Muscle layer of duodenum (tissue), 2 donors: ENCODE data around the gene BNIP2.
A peak's percentile ranks its signal among the peaks of the same experiment; 100 is the strongest.

Experiments
- H3K27ac ChIP-seq: one replicate; pipeline ENCODE4 v1.7.0; 2013; ENCODE audit warnings: mild to moderate bottlenecking, low read length
- H3K27me3 ChIP-seq: one replicate; pipeline ENCODE4 v1.7.0; 2013; ENCODE audit warnings: low read depth, mild to moderate bottlenecking, control low read depth, low read length
- H3K36me3 ChIP-seq, 2 donors: one replicate each; pipeline ENCODE4 v1.7.0; 2013; ENCODE audit warnings: low read length in 2 of 2, control low read depth in 1 of 2, mild to moderate bottlenecking in 1 of 2; ENCODE audit not compliant: insufficient read depth in 2 of 2, control insufficient read depth in 1 of 2
- H3K4me1 ChIP-seq, 2 donors: one replicate each; pipeline ENCODE4 v1.7.0; 2013; ENCODE audit warnings: low read length in 2 of 2, mild to moderate bottlenecking in 2 of 2, control low read depth in 1 of 2, moderate library complexity in 1 of 2; ENCODE audit not compliant: insufficient read depth in 2 of 2, control insufficient read depth in 1 of 2
- H3K4me3 ChIP-seq, 2 donors: one replicate each; pipeline ENCODE4 v1.7.0; 2013; ENCODE audit warnings: low read length in 2 of 2, low read depth in 1 of 2, mild to moderate bottlenecking in 1 of 2
- H3K9me3 ChIP-seq, 2 donors: one replicate each; pipeline ENCODE4 v1.7.0; 2013; ENCODE audit warnings: low read length in 2 of 2, control low read depth in 1 of 2, mild to moderate bottlenecking in 1 of 2; ENCODE audit not compliant: control insufficient read depth in 1 of 2
- donor health status: healthy.

The BNIP2 gene

GRCh38 chr15:59688782-59689625 is at the start of gene BNIP2:
BNIP2 (minus strand) TSS chr15:59689320; CDS start chr15:59682457, 6,863 bp downstream.
- H3K27ac ChIP-seq: peak within 1 kb of the TSS; percentile 99
- no peaks in the 10 kb centered on the region for H3K9me3 ChIP-seq
- peaks cover 5 to 7% of the 10 kb centered on the region in 2 donors for H3K36me3 ChIP-seq
- peaks cover 13 to 28% of the 10 kb centered on the region in 2 donors for H3K4me1 ChIP-seq
- no peaks in the 10 kb centered on the region for H3K27me3 ChIP-seq
- peak within 1 kb of the TSS; percentile 87 to 88 for H3K4me3 ChIP-seq

- H3K27ac ChIP-seq: no peak overlapping the region
- no peak overlapping the region for H3K4me3 ChIP-seq
- no peaks in the 10 kb centered on the region for H3K4me1 ChIP-seq
- H3K36me3 ChIP-seq: no peaks in the 10 kb centered on the region
- H3K9me3 ChIP-seq: no peaks in the 10 kb centered on the region
- H3K27me3 ChIP-seq: no peaks in the 10 kb centered on the region
These were observed 49.6 kb upstream of the BNIP2 start for GRCh38 chr15:59738676-59739075.

GRCh38 chr15:59736181-59736580 is 47.1 kb upstream of the BNIP2 start:
- Histone ChIP-seq H3K4me1 (no peaks in the 10 kb centered on the region), H3K27ac (no peak overlapping the region), H3K36me3 (no peaks in the 10 kb centered on the region), H3K4me3 (no peak overlapping the region), H3K27me3 (no peaks in the 10 kb centered on the region), H3K9me3 (no peaks in the 10 kb centered on the region)

- no peak overlapping the region for H3K27ac ChIP-seq
- H3K27me3 ChIP-seq: no peaks in the 10 kb centered on the region
- H3K9me3 ChIP-seq: no peaks in the 10 kb centered on the region
- no peaks in the 10 kb centered on the region for H3K36me3 ChIP-seq
- H3K4me1 ChIP-seq: no peaks in the 10 kb centered on the region
- H3K4me3 ChIP-seq: no peak overlapping the region
These were observed 36.0 kb upstream of the BNIP2 start for GRCh38 chr15:59725151-59725486.

GRCh38 chr15:59723687-59724346 is 34.7 kb upstream of the BNIP2 start:
- H3K27ac ChIP-seq: no peak overlapping the region
- H3K4me3 ChIP-seq: no peak overlapping the region
- no peaks in the 10 kb centered on the region for H3K27me3 ChIP-seq
- H3K36me3 ChIP-seq: no peaks in the 10 kb centered on the region
- H3K4me1 ChIP-seq: no peaks in the 10 kb centered on the region
- H3K9me3 ChIP-seq: no peaks in the 10 kb centered on the region

GRCh38 chr15:59722476-59722875 is 33.4 kb upstream of the BNIP2 start:
- Histone ChIP-seq H3K4me3 (no peak overlapping the region), H3K36me3 (no peaks in the 10 kb centered on the region), H3K27me3 (no peaks in the 10 kb centered on the region), H3K9me3 (no peaks in the 10 kb centered on the region), H3K4me1 (no peaks in the 10 kb centered on the region), H3K27ac (no peak overlapping the region)

- H3K27ac ChIP-seq: no peak overlapping the region
- no peaks in the 10 kb centered on the region for H3K27me3 ChIP-seq
- no peaks in the 10 kb centered on the region for H3K4me1 ChIP-seq
- no peak overlapping the region for H3K4me3 ChIP-seq
- H3K36me3 ChIP-seq: no peaks in the 10 kb centered on the region
- H3K9me3 ChIP-seq: no peaks in the 10 kb centered on the region
These were observed 32.9 kb upstream of the BNIP2 start for GRCh38 chr15:59722037-59722436.

- H3K9me3 ChIP-seq: no peaks in the 10 kb centered on the region
- no peaks in the 10 kb centered on the region for H3K4me1 ChIP-seq
- H3K27ac ChIP-seq: no peak overlapping the region
These were observed 32.3 kb upstream of the BNIP2 start for GRCh38 chr15:59721411-59721810.

GRCh38 chr15:59713177-59713576 is 24.1 kb upstream of the BNIP2 start:
- no peaks in the 10 kb centered on the region for H3K4me1 ChIP-seq
- H3K36me3 ChIP-seq: no peaks in the 10 kb centered on the region

More at GRCh38 chr15:59721411-59721810, 32.3 kb upstream of the BNIP2 start:
- Histone ChIP-seq H3K36me3 (no peaks in the 10 kb centered on the region), H3K27me3 (no peaks in the 10 kb centered on the region), H3K4me3 (no peak overlapping the region)

GRCh38 chr15:59711451-59712243 is 22.5 kb upstream of the BNIP2 start:
- Histone ChIP-seq H3K27ac (no peak overlapping the region), H3K4me1 (no peaks in the 10 kb centered on the region), H3K9me3 (peaks cover 0 to 5% of the 10 kb centered on the region in 2 donors), H3K36me3 (no peaks in the 10 kb centered on the region), H3K27me3 (no peaks in the 10 kb centered on the region), H3K4me3 (no peak overlapping the region)

More at GRCh38 chr15:59713177-59713576, 24.1 kb upstream of the BNIP2 start:
- H3K27me3 ChIP-seq: no peaks in the 10 kb centered on the region
- H3K27ac ChIP-seq: no peak overlapping the region
- no peaks in the 10 kb centered on the region for H3K9me3 ChIP-seq
- no peak overlapping the region for H3K4me3 ChIP-seq

- Histone ChIP-seq H3K4me1 (no peaks in the 10 kb centered on the region), H3K27me3 (no peaks in the 10 kb centered on the region), H3K9me3 (peaks cover 0 to 5% of the 10 kb centered on the region in 2 donors), H3K4me3 (no peak overlapping the region), H3K36me3 (no peaks in the 10 kb centered on the region), H3K27ac (no peak overlapping the region)
These were observed 18.5 kb upstream of the BNIP2 start for GRCh38 chr15:59707619-59708018.
